Activated T-helper 1 cell treated with anti-CD3 and anti-CD28 coated beads, Interleukin-12 subunit alpha, Interleukin-12 subunit beta, Interleukin-2, Interleukin-4 antibody, amounts not matched to agents 30 ng/mL and 10 ng/mL and 1 ng/mL, durations not matched to agents 14 hours and 24 hours and 36 hours (primary cell): ENCODE results near the gene FMO3. TPM values are rescaled to one million over a fixed set of nuclear protein-coding genes. Genes with fewer than 3 reads are reported as not detected.

Source experiments
- DNase-seq: peaks from one replicate; pipeline ENCODE4 v3.0.0; 2021; ENCODE audit warnings: low spot score
- H3K27ac Mint-ChIP-seq: one replicate; pipeline ENCODE4 v1.8.0; 2021; ENCODE audit warnings: mild to moderate bottlenecking, mixed read lengths
- H3K27me3 Mint-ChIP-seq: one replicate; pipeline ENCODE4 v1.8.0; 2022; ENCODE audit warnings: mild to moderate bottlenecking, moderate library complexity, mixed read lengths; ENCODE audit not compliant: insufficient read depth
- H3K36me3 Mint-ChIP-seq: one replicate; pipeline ENCODE4 v1.8.0; 2021; ENCODE audit warnings: low read depth, mixed read lengths
- H3K4me1 Mint-ChIP-seq: one replicate; pipeline ENCODE4 v1.8.0; 2021; ENCODE audit warnings: low read depth, mixed read lengths
- H3K4me3 Mint-ChIP-seq: one replicate; pipeline ENCODE4 v1.8.0; 2021; ENCODE audit warnings: mild to moderate bottlenecking, moderate library complexity, mixed read lengths
- H3K9me3 Mint-ChIP-seq: one replicate; pipeline ENCODE4 v1.8.0; 2021; ENCODE audit warnings: mixed read lengths
- intact Hi-C: fragments of 100-400 bp; cut with micrococcal nuclease; formaldehyde crosslinking; loops from one replicate; pipeline ENCODE4 v1.15.1; 2024
- total RNA-seq: library from RNA; stranded (reverse); gene quantifications from 2 replicates; pipeline ENCODE4 v1.2.3, GENCODE V29; 2022

Gene FMO3
- total RNA-seq, 1 donor from 2014 or later, result not detected

DNA sequence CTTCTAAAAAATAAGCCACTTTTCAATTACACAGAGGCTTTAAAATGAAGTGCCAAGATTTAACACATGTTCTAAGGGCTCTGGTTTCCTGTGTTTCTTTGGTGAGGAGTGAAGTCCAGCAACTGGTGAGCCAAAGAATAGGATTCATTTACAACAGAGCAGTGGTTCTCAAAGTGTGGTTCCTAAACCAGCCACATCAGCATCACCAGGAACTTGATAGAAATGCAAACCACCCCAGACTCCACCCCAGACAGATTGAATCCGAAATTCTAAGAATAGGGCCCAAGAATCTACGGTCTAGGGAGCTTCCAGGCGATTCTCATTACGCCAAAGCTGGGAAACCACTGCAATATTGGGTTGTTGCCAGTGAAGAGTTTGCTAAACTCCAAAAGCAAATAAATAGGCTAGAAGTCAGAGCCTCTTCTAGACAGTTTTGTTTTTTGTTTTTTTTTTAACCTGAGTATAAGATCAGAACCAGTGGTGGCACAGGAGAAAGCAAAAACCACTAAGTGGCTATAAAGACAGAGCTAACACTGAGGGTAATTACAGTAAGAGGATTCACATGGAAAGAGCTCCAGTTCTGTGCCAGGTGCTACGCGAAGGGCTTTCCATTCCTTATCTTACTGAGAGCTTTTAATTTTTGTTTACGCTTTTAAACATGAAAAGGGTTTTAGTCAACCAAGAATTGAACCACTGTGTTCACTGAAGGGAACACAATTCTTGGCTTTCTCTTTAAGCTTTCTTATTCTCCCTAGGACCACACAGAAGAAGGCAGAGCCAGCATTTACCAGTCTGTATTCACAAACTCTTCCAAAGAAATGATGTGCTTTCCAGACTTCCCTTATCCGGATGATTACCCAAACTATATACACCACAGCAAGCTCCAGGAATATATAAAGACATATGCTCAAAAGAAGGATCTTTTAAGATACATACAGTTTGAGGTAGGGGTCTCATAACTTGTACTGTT lies 52.0 kb downstream of the FMO3 start:
- DNase-seq, result no peak
- Mint-ChIP-seq H3K4me3 (no peak overlapping the region), H3K27me3 (peaks cover 2% of the 10 kb centered on the region), H3K36me3 (no peaks in the 10 kb centered on the region), H3K4me1 (no peaks in the 10 kb centered on the region), H3K9me3 (no peaks in the 10 kb centered on the region), H3K27ac (no peak overlapping the region)
- intact Hi-C loops, result no loop called here

DNA sequence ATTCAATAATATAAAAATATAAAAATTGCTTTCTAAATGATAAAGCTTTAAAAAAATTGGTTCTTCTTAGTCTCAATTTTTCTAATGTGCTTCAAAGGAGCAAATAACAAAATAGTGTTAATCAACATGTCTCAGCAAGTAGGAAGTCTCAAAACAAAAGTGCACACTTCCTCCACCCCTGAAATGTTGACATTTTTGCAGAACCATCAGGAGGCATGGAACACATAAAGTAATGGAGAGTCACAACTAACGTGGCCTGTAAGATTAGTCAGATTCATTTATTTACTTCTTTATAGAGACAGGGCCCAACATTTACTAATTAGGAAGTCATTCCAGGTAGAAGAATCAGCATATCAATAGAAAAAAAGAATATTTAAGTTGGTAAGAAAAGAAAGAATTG lies 59.5 kb downstream of the FMO3 start:
- Mint-ChIP-seq H3K36me3 (no peaks in the 10 kb centered on the region), H3K4me1 (no peaks in the 10 kb centered on the region), H3K27ac (peak overlapping the region; percentile 23), H3K9me3 (no peaks in the 10 kb centered on the region), H3K4me3 (no peak overlapping the region), H3K27me3 (no peaks in the 10 kb centered on the region)
- no peak for DNase-seq
- intact Hi-C loops, result no loop called here

DNA sequence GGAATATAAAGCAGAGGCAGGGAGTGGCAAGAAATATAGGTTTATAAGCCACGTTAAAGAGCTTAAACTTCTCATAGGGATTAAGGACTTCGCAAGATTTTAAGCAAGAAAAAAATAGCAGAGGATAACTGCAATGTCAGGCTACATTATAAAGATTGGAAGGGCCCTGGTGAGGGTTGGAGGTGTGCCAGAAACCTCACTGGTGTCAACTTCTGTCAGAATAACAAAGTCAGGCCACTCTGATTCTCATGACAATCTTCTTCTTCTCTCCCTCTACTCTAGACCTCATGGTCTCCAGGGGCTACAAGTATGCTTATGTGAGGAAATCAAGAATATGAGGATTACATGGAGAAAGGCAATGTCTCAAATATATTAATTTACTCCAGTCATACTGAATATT lies 61.8 kb downstream of the FMO3 start:
- no peaks in the 10 kb centered on the region for H3K4me1 Mint-ChIP-seq
- H3K4me3 Mint-ChIP-seq, result no peak overlapping the region
- DNase-seq, result no peak
- H3K36me3 Mint-ChIP-seq, result no peaks in the 10 kb centered on the region
- H3K9me3 Mint-ChIP-seq, result no peaks in the 10 kb centered on the region
- no peak overlapping the region for H3K27ac Mint-ChIP-seq
- intact Hi-C loops, result no loop called here
- no peaks in the 10 kb centered on the region for H3K27me3 Mint-ChIP-seq

DNA sequence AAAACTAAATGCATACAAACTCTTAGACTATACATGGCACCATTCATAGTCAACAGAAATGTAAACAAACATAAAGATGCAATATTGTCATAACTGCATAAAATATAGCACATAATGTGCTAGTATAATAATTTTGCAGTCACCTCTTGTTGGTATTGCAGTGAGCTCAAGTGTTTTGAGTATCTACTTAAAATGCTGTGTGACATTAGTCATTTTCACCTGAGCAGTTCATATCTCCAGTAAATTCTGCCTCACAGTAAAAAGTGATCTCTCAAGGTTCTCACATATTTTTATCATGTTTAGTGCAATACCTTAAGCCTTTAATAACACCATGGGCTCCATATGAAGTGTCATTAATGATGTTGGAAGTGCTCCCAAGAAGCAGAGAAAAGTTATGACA lies 64.8 kb downstream of the FMO3 start:
- Mint-ChIP-seq H3K27ac (no peak overlapping the region), H3K27me3 (no peaks in the 10 kb centered on the region), H3K9me3 (no peaks in the 10 kb centered on the region), H3K4me3 (no peak overlapping the region), H3K36me3 (no peaks in the 10 kb centered on the region), H3K4me1 (no peaks in the 10 kb centered on the region)
- DNase-seq, result no peak
- intact Hi-C loops, result no loop called here

DNA sequence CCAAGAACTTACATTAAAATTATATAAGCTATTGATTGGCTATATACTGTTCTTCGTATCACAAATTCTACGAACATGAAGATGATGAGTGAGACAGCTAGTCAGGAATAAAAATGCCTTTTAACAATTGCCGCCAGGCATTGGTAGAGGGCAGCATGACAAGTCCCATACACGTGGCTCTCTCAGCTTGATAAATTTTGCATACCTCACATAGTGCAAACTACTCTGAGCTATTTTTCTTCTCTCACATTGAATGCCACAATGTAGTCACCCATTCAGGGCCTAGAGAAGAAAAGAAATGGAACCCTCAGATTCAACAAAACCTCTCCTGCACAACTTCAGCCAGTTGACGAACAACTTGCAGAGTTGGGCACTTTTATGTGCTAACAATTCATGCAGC lies 67.4 kb downstream of the FMO3 start:
- Mint-ChIP-seq H3K27me3 (no peaks in the 10 kb centered on the region), H3K9me3 (no peaks in the 10 kb centered on the region), H3K4me1 (no peaks in the 10 kb centered on the region), H3K36me3 (no peaks in the 10 kb centered on the region), H3K27ac (no peak overlapping the region), H3K4me3 (no peak overlapping the region)
- intact Hi-C loops, result no loop called here
- no peak for DNase-seq

DNA sequence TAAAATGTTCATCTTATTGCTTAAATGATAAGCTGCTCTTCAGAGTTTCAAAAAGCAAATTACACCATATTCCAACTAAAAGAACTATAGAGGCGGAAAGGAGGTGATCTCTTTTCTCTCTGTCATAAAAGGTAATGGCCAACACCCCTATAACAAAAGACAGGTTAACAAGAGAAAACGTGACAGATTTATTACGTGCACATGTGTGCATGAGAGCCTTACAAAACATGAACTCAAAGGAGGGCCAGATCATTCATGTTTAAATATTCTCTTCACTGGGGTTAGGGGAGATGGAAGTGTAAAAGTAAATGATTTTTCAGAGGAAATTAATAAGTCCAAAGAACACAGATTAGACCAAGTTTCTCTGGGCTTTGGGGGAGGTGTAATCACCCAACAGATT lies 67.8 kb downstream of the FMO3 start:
- intact Hi-C loops, result no loop called here
- no peaks in the 10 kb centered on the region for H3K9me3 Mint-ChIP-seq
- no peaks in the 10 kb centered on the region for H3K36me3 Mint-ChIP-seq
- no peaks in the 10 kb centered on the region for H3K4me1 Mint-ChIP-seq
- no peak overlapping the region for H3K4me3 Mint-ChIP-seq
- no peak for DNase-seq
- H3K27ac Mint-ChIP-seq, result no peak overlapping the region
- peaks cover under 1% of the 10 kb centered on the region for H3K27me3 Mint-ChIP-seq

DNA sequence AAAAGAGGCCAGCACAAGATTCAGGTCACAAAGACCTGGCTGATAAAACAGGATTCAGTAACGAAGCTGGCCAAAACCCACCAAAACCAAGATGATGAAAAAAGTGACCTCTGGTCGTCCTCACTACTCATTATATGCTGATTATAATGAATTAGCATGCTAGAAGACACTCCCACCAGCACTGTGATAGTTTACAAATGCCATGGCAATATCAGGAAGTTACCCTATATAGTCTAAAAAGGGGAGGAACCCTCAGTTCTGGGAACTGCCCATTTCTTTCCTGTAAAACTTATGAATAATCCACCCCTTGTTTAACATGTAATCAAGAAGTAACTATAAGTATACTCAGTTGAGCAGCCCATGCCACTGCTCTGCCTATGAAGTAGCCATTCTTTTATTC lies 68.4 kb downstream of the FMO3 start:
- no peaks in the 10 kb centered on the region for H3K4me1 Mint-ChIP-seq
- peaks cover 2% of the 10 kb centered on the region for H3K27me3 Mint-ChIP-seq
- no peak for DNase-seq
- H3K36me3 Mint-ChIP-seq, result no peaks in the 10 kb centered on the region
- H3K9me3 Mint-ChIP-seq, result no peaks in the 10 kb centered on the region
- intact Hi-C loops, result no loop called here
- no peak overlapping the region for H3K4me3 Mint-ChIP-seq
- no peak overlapping the region for H3K27ac Mint-ChIP-seq

DNA sequence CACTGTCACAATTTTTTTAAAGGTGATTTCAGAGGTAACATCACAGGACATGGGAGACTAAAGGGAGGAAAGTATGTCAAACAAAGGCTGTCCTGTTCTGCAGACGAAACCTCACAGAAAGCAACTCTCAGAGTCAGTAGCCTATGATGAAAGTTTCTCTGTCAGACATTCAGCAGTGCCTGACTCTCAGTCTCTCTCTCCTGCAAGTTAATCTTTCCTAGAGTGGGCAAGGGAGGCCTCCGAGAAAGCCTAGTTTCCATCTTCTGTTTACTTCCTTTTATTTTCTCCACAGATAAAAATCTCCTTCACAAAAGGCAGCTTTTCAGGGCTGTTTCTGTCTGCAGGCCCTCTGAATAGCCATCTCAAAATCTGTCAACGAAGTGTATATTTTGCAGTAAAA lies 69.5 kb downstream of the FMO3 start:
- Mint-ChIP-seq H3K9me3 (no peaks in the 10 kb centered on the region), H3K27me3 (peaks cover 5% of the 10 kb centered on the region), H3K4me3 (no peak overlapping the region), H3K27ac (no peak overlapping the region), H3K4me1 (no peaks in the 10 kb centered on the region), H3K36me3 (no peaks in the 10 kb centered on the region)
- intact Hi-C loops, result no loop called here
- no peak for DNase-seq

DNA sequence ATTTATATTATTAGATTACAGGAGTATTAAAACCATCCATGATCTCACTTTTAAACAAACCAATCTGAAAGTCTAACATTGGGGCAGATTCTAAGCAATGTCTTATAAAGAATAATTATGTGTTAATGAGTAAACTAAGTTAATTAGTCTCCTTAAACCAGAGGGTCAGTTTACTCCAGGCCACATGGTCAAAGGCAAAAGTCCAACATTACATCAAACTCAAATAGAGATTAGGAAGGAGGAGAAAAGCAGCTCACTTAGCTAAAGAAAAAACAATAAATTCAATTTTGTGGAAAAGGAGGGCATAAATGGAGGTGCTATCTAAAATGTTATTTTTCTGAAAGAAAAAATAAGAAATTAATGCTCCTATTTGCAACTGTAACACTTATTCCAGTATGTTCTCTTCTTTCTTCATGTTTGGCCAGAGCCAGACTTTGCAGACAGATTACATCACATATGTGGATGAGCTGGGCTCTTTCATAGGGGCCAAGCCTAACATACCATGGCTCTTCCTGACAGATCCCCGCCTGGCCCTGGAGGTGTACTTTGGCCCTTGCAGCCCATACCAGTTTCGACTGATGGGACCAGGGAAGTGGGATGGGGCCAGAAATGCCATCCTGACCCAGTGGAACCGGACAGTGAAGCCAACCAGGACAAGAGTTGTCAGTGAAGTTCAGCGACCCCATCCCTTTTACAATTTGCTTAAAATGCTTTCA lies 70.1 kb downstream of the FMO3 start:
- peaks cover 5% of the 10 kb centered on the region for H3K27me3 Mint-ChIP-seq
- H3K4me1 Mint-ChIP-seq, result no peaks in the 10 kb centered on the region
- intact Hi-C loops, result no loop called here
- no peaks in the 10 kb centered on the region for H3K36me3 Mint-ChIP-seq
- H3K27ac Mint-ChIP-seq, result no peak overlapping the region
- no peak for DNase-seq
- H3K4me3 Mint-ChIP-seq, result no peak overlapping the region
- H3K9me3 Mint-ChIP-seq, result no peaks in the 10 kb centered on the region

DNA sequence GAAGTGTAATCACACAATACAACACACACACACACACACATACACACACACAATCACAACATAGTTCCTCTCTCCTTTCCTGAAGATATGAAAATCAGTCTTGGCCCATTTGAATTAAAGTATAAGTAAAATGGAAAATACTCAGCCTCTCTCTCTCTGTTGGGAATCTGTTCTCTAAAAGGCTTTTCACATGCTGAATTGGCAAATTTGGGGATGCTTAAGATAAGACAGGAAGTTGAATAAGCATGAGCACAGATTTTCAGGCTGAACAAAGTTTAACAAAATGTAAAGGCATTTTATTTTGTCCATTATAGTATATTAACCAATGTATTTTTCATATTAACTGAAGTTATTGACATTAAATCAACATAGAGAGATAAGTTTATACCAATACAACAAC lies 70.7 kb downstream of the FMO3 start:
- intact Hi-C loops, result no loop called here
- no peaks in the 10 kb centered on the region for H3K4me1 Mint-ChIP-seq
- no peak for DNase-seq

DNA sequence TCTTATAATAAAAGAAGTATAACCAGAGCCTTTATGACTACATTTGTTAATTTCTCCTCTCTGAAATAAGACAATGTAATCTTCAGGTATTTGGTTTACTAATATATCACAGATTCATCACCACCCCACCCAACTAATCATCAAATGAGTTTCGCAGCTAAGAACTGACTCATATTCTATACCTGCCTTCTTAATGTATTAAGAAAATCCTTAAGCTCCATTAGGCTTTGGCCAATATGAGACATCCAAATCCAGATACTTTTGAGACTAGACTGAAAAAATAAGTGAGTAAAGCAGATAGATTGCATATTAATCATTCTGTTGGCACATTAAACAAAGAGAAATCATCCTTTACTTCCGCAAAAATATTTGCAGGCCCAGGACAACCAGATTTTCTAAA lies 75.7 kb downstream of the FMO3 start:
- peaks cover 10% of the 10 kb centered on the region for H3K27me3 Mint-ChIP-seq

More for the DNA sequence above, 70.7 kb downstream of the FMO3 start:
- peaks cover 5% of the 10 kb centered on the region for H3K27me3 Mint-ChIP-seq
- no peaks in the 10 kb centered on the region for H3K9me3 Mint-ChIP-seq
- no peak overlapping the region for H3K4me3 Mint-ChIP-seq
- no peaks in the 10 kb centered on the region for H3K36me3 Mint-ChIP-seq
- no peak overlapping the region for H3K27ac Mint-ChIP-seq

More for the DNA sequence above, 75.7 kb downstream of the FMO3 start:
- no peak for DNase-seq
- H3K4me3 Mint-ChIP-seq, result no peak overlapping the region
- H3K4me1 Mint-ChIP-seq, result no peaks in the 10 kb centered on the region
- no peaks in the 10 kb centered on the region for H3K9me3 Mint-ChIP-seq
- intact Hi-C loops, result no loop called here
- H3K27ac Mint-ChIP-seq, result no peak overlapping the region
- no peaks in the 10 kb centered on the region for H3K36me3 Mint-ChIP-seq
